ENCODE measurements around the gene ZBTB42. TPM values are rescaled to one million over a fixed set of nuclear protein-coding genes. Genes with fewer than 3 reads are reported as not detected.
A peak's percentile ranks its signal among the peaks of the same experiment; 100 is the strongest.

ZBTB42 gene
- total RNA-seq, 1 experiment from 2014 or later, result 16.5 TPM

- no peak overlapping the region for H3K27ac ChIP-seq (ENCODE audit: low read length)
- in situ Hi-C loops (cut with HindIII; ENCODE audit: low pct_unique_long_range_greater_than_20kb, low sequenced_read_pairs), result no loop called here
- TF ChIP-seq TCF7L2 (IDR thresholded peaks at IDR 0.05; ENCODE audit: low read depth, low read length) (no peak), POLR2AphosphoS5 (IDR thresholded peaks at IDR 0.05; ENCODE audit: low read depth, low read length) (no peak), CTCF (IDR thresholded peaks at IDR 0.05) (no peak), REST (IDR thresholded peaks at IDR 0.05; ENCODE audit: insufficient read depth in 1 of 2, low read depth in 2 of 2, low read length in 1 of 2) (no peak), SIN3A (IDR thresholded peaks at IDR 0.05; ENCODE audit: borderline replicate concordance, insufficient read depth, low read depth, low read length) (no peak)
Measured at GRCh38 chr14:104808456-104808855, 7.6 kb downstream of the ZBTB42 start.

GRCh38 chr14:104810316-104810715, 9.4 kb downstream of the ZBTB42 start:
- ChIA-PET CTCF (no interaction called here), POLR2A (interaction anchor here (1.0 kb wide), 1 partner anchor 58 kb away, joined by 3 read pairs; no protein-coding TSS in a partner anchor)
- ATAC-seq (no peak), DNase-seq (ENCODE audit: low read depth, low spot score) (no peak)
- H3K27me3 ChIP-seq (ENCODE audit: control insufficient read depth, insufficient read depth, low read length), result no peaks in the 10 kb centered on the region
- peaks cover 16% of the 10 kb centered on the region for H3K4me1 ChIP-seq (ENCODE audit: control insufficient read depth, insufficient read depth, low read length)
- TF ChIP-seq REST (IDR thresholded peaks at IDR 0.05; ENCODE audit: insufficient read depth in 1 of 2, low read depth in 2 of 2, low read length in 1 of 2) (no peak), POLR2AphosphoS5 (IDR thresholded peaks at IDR 0.05; ENCODE audit: low read depth, low read length) (no peak), SIN3A (IDR thresholded peaks at IDR 0.05; ENCODE audit: borderline replicate concordance, insufficient read depth, low read depth, low read length) (no peak)
- BruUV-seq (replicated peaks), result no TSS peak
- no peak overlapping the region for H3K4me3 ChIP-seq (ENCODE audit: low read depth in 2 of 2, low read length in 2 of 2)
- no peaks in the 10 kb centered on the region; the same call in 1 of the 2 replicates for H3K36me3 ChIP-seq (ENCODE audit: control insufficient read depth, insufficient read depth, low read length)
- H3K9me3 ChIP-seq (ENCODE audit: control insufficient read depth, insufficient read depth, low read depth, low read length), result no peaks in the 10 kb centered on the region
- no peak overlapping the region for H3K27ac ChIP-seq (ENCODE audit: low read length)
- intact Hi-C loops (cut with micrococcal nuclease; ENCODE audit: unreplicated experiment) (no loop called here), in situ Hi-C loops (cut with HindIII; ENCODE audit: low pct_unique_long_range_greater_than_20kb, low sequenced_read_pairs) (no loop called here)

More at GRCh38 chr14:104808456-104808855, 7.6 kb downstream of the ZBTB42 start:
- Histone ChIP-seq H3K27me3 (ENCODE audit: control insufficient read depth, insufficient read depth, low read length) (no peaks in the 10 kb centered on the region), H3K9me3 (ENCODE audit: control insufficient read depth, insufficient read depth, low read depth, low read length) (no peaks in the 10 kb centered on the region), H3K4me1 (ENCODE audit: control insufficient read depth, insufficient read depth, low read length) (peaks cover 26% of the 10 kb centered on the region), H3K4me3 (ENCODE audit: low read depth in 2 of 2, low read length in 2 of 2) (no peak overlapping the region), H3K36me3 (ENCODE audit: control insufficient read depth, insufficient read depth, low read length) (no peaks in the 10 kb centered on the region)
- ATAC-seq (peak; percentile 12; the same call in 1 of the 2 replicates), DNase-seq (ENCODE audit: low read depth, low spot score) (no peak)
- ChIA-PET POLR2A (no interaction called here), CTCF (no interaction called here)
- intact Hi-C loops (cut with micrococcal nuclease; ENCODE audit: unreplicated experiment), result no loop called here
- BruUV-seq (replicated peaks), result no TSS peak
